OCI-LY3 (cell line): ENCODE measurements around the gene HNRNPH1.

Experiments
- CTCF ChIP-seq: fragments of 200-600, 300-600 bp; sonication (generic); IDR thresholded peaks from 2 replicates; pipeline ENCODE4 v1.5.1; 2014; ENCODE audit warnings: antibody characterized with exemption, low read length, low read depth
- EZH2phosphoT487 ChIP-seq: fragments of 200-600 bp; shearing (Covaris generic); IDR thresholded peaks from 2 replicates; pipeline ENCODE4 v1.6.1; 2018; ENCODE audit warnings: antibody characterized with exemption, mixed run types, low read depth

- TF ChIP-seq CTCF: no peak
- TF ChIP-seq EZH2phosphoT487: no peak
Observed at GRCh38 chr5:179568721-179569120, 54.8 kb downstream of the HNRNPH1 start.
